ENCODE data around the gene ZNF516.

The ZNF516 gene

GRCh38 chr18:76350134-76351025 is 144.7 kb downstream of the ZNF516 start:
- H3K4me1 ChIP-seq (ENCODE audit: control insufficient read depth, insufficient read depth, low read depth, low read length) = peaks cover 11% of the 10 kb centered on the region
- peak overlapping the region; percentile 53 for H4K91ac ChIP-seq (ENCODE audit: low read length)
- H2BK5ac ChIP-seq (ENCODE audit: low read depth, low read length, poor library complexity, severe bottlenecking) = no peak overlapping the region
- H2AK5ac ChIP-seq (ENCODE audit: low read length, severe bottlenecking) = no peak overlapping the region
- H3K27me3 ChIP-seq (ENCODE audit: control insufficient read depth in 1 of 2, insufficient read depth in 1 of 2, low read length in 2 of 2) = no peaks in the 10 kb centered on the region
- no peak overlapping the region for H3K18ac ChIP-seq (ENCODE audit: low read depth in 1 of 2, low read length in 2 of 2)
- no peak overlapping the region for H3K9ac ChIP-seq (ENCODE audit: low read length)
- DNase-seq = no peak
- H2BK15ac ChIP-seq (ENCODE audit: low read depth, poor library complexity, severe bottlenecking) = peak overlapping the region; percentile 36
- no peak overlapping the region for H2BK120ac ChIP-seq (ENCODE audit: low read depth, low read length)
- no peak overlapping the region for H3K4me3 ChIP-seq (ENCODE audit: insufficient read depth in 1 of 2, low read depth in 1 of 2, low read length in 2 of 2)
- H2BK12ac ChIP-seq (ENCODE audit: low read length in 2 of 2) = no peak overlapping the region
- H4K8ac ChIP-seq (ENCODE audit: low read length) = no peak overlapping the region
- no peak overlapping the region for H2AFZ ChIP-seq (ENCODE audit: low read depth, low read length)
- no peak overlapping the region for H3K27ac ChIP-seq (ENCODE audit: low read length, poor library complexity, severe bottlenecking)
- H3K36me3 ChIP-seq (ENCODE audit: control insufficient read depth in 1 of 2, insufficient read depth in 2 of 2, low read depth in 1 of 2, low read length in 2 of 2) = peaks cover 0 to 9% of the 10 kb centered on the region in 2 experiments
- H3K9me3 ChIP-seq (ENCODE audit: control insufficient read depth, low read length) = peaks cover 5% of the 10 kb centered on the region
- 95% methylated on average over 54 of the region's 54 CpGs for WGBS
- H3K4me2 ChIP-seq (ENCODE audit: low read length, poor library complexity, severe bottlenecking) = no peak overlapping the region
- H3K79me1 ChIP-seq (replicated peaks; ENCODE audit: low read length, poor library complexity, severe bottlenecking) = no peaks in the 10 kb centered on the region
- no peak overlapping the region for H3K23ac ChIP-seq (ENCODE audit: low read length in 2 of 2)
- no peak overlapping the region for H3K4ac ChIP-seq (ENCODE audit: low read depth in 1 of 2, low read length in 2 of 2)
- H3K14ac ChIP-seq (ENCODE audit: low read length in 2 of 2) = no peak overlapping the region

DNA sequence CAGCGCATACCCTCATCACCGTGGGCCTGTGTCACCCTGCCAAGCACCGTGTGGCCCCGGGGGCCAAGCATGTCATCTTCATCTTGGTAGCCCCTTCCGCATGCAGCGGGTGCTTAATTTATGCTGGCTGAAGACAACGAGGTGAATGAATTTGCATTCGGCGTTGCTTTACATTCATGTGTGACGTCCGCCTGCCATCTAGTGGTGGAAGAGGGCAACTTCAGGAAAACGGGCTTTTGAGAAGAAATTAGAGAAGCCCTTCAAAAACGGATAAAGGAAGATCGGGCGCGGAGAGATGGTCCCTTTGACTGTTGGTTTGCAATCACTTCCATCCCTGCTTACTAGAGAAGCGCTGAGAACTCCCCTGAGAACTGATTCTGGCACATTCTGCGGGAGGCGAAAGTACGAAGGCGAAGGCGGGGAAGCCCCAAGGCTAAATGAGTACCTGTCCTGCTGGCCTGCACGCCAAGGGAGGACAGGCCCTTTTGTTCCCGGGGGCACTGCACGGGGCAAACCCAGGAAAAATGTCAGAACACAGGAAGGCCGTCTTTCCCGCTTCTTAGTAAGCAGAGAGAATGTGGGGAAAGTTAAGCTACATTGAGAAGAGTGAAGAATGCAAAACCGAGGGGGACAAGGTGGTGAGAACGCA is 145.9 kb downstream of the ZNF516 start:
- Histone ChIP-seq H4K91ac (ENCODE audit: low read length) (no peak overlapping the region), H3K9ac (ENCODE audit: low read length) (peak overlapping the region; percentile 36), H2BK12ac (ENCODE audit: low read length in 2 of 2) (no peak overlapping the region), H3K27ac (ENCODE audit: low read length, poor library complexity, severe bottlenecking) (no peak overlapping the region), H3K36me3 (ENCODE audit: control insufficient read depth in 1 of 2, insufficient read depth in 2 of 2, low read depth in 1 of 2, low read length in 2 of 2) (peaks cover 0 to 8% of the 10 kb centered on the region in 2 experiments), H2AK5ac (ENCODE audit: low read length, severe bottlenecking) (no peak overlapping the region), H3K18ac (ENCODE audit: low read depth in 1 of 2, low read length in 2 of 2) (no peak overlapping the region), H2BK120ac (ENCODE audit: low read depth, low read length) (no peak overlapping the region), H3K9me3 (ENCODE audit: control insufficient read depth, low read length) (peaks cover 5% of the 10 kb centered on the region), H2BK5ac (ENCODE audit: low read depth, low read length, poor library complexity, severe bottlenecking) (no peak overlapping the region), H3K79me1 (replicated peaks; ENCODE audit: low read length, poor library complexity, severe bottlenecking) (no peaks in the 10 kb centered on the region), H2AFZ (ENCODE audit: low read depth, low read length) (no peak overlapping the region), H3K14ac (ENCODE audit: low read length in 2 of 2) (no peak overlapping the region), H2BK15ac (ENCODE audit: low read depth, poor library complexity, severe bottlenecking) (no peak overlapping the region), H3K4me1 (ENCODE audit: control insufficient read depth, insufficient read depth, low read depth, low read length) (peaks cover 11% of the 10 kb centered on the region), H3K27me3 (ENCODE audit: control insufficient read depth in 1 of 2, insufficient read depth in 1 of 2, low read length in 2 of 2) (no peaks in the 10 kb centered on the region), H3K4me2 (ENCODE audit: low read length, poor library complexity, severe bottlenecking) (peak overlapping the region; percentile 36), H3K4me3 (ENCODE audit: insufficient read depth in 1 of 2, low read depth in 1 of 2, low read length in 2 of 2) (no peak overlapping the region), H3K4ac (ENCODE audit: low read depth in 1 of 2, low read length in 2 of 2) (no peak overlapping the region), H3K23ac (ENCODE audit: low read length in 2 of 2) (peak overlapping the region in 1 of 2 experiments; percentile 30), H4K8ac (ENCODE audit: low read length) (peak overlapping the region; percentile 62)
- DNase-seq = peak; percentile 69
- WGBS = 28% methylated on average over 29 of the region's 29 CpGs

- Histone ChIP-seq H2AK5ac (ENCODE audit: low read length, severe bottlenecking) (no peak overlapping the region), H3K23ac (ENCODE audit: low read length in 2 of 2) (no peak overlapping the region), H2BK15ac (ENCODE audit: low read depth, poor library complexity, severe bottlenecking) (no peak overlapping the region), H3K9me3 (ENCODE audit: control insufficient read depth, low read length) (peaks cover 1% of the 10 kb centered on the region), H2BK12ac (ENCODE audit: low read length in 2 of 2) (no peak overlapping the region), H3K36me3 (ENCODE audit: control insufficient read depth in 1 of 2, insufficient read depth in 2 of 2, low read depth in 1 of 2, low read length in 2 of 2) (peaks cover 0 to 4% of the 10 kb centered on the region in 2 experiments), H2BK120ac (ENCODE audit: low read depth, low read length) (no peak overlapping the region), H3K9ac (ENCODE audit: low read length) (peak overlapping the region; percentile 36), H3K27ac (ENCODE audit: low read length, poor library complexity, severe bottlenecking) (no peak overlapping the region), H3K4me2 (ENCODE audit: low read length, poor library complexity, severe bottlenecking) (no peak overlapping the region), H3K79me1 (replicated peaks; ENCODE audit: low read length, poor library complexity, severe bottlenecking) (no peaks in the 10 kb centered on the region), H4K8ac (ENCODE audit: low read length) (peak overlapping the region; percentile 62), H3K4me3 (ENCODE audit: insufficient read depth in 1 of 2, low read depth in 1 of 2, low read length in 2 of 2) (no peak overlapping the region), H4K91ac (ENCODE audit: low read length) (no peak overlapping the region), H2AFZ (ENCODE audit: low read depth, low read length) (no peak overlapping the region), H3K4ac (ENCODE audit: low read depth in 1 of 2, low read length in 2 of 2) (no peak overlapping the region), H3K27me3 (ENCODE audit: control insufficient read depth in 1 of 2, insufficient read depth in 1 of 2, low read length in 2 of 2) (no peaks in the 10 kb centered on the region), H2BK5ac (ENCODE audit: low read depth, low read length, poor library complexity, severe bottlenecking) (no peak overlapping the region), H3K18ac (ENCODE audit: low read depth in 1 of 2, low read length in 2 of 2) (no peak overlapping the region), H3K4me1 (ENCODE audit: control insufficient read depth, insufficient read depth, low read depth, low read length) (peaks cover 11% of the 10 kb centered on the region), H3K14ac (ENCODE audit: low read length in 2 of 2) (no peak overlapping the region)
- DNase-seq = no peak
- 91% methylated on average over 27 of the region's 27 CpGs for WGBS
These were observed 146.6 kb downstream of the ZNF516 start for GRCh38 chr18:76348267-76349066.
